K562 (cell line): ENCODE measurements around the gene NQO2. TPM values are rescaled to one million over a fixed set of nuclear protein-coding genes. Genes with fewer than 3 reads are reported as not detected.

Source experiments
- CBFA2T2 ChIP-seq: fragments of 450-650 bp; conservative IDR thresholded peaks from 2 replicates; pipeline ENCODE4 v1.6.1; 2017; ENCODE audit warnings: mild to moderate bottlenecking
- CREM ChIP-seq: IDR thresholded peaks from 2 replicates; pipeline ENCODE4 v1.6.1; 2014; ENCODE audit warnings: antibody characterized with exemption, low read depth
- EP300 ChIP-seq: IDR thresholded peaks from 2 replicates; pipeline ENCODE4 v1.6.1; 2012; ENCODE audit warnings: low read length, improper control_type of control experiment
- FOXK2 ChIP-seq, 2 experiments: fragments of 450-650 bp; IDR thresholded peaks in 1 of 2; conservative IDR thresholded peaks in 1 of 2; 2 replicates each; pipeline ENCODE4 v1.6.1; 2016; ENCODE audit warnings: low read depth in 2 of 2, mild to moderate bottlenecking in 1 of 2
- GATA2 ChIP-seq: sonication (generic); formaldehyde crosslinking; IDR thresholded peaks from 2 replicates; pipeline ENCODE4 v1.4.0; 2020; ENCODE audit warnings: mild to moderate bottlenecking, missing genetic modification reagents
- HEY1 ChIP-seq: fragments of 250-450 bp; sonication (Bioruptor Pico); IDR thresholded peaks from 2 replicates; pipeline ENCODE4 v1.5.0; 2020; ENCODE audit warnings: mild to moderate bottlenecking, moderate library complexity, borderline replicate concordance
- LCOR ChIP-seq: sonication (generic); formaldehyde crosslinking; IDR thresholded peaks from 2 replicates; pipeline ENCODE4 v1.8.0; 2022; ENCODE audit warnings: mild to moderate bottlenecking, missing genetic modification reagents
- MYNN ChIP-seq, 2 experiments: sonication (generic); formaldehyde crosslinking in 1 of 2; IDR thresholded peaks; 2 replicates each; pipeline versions ENCODE4 v1.5.0 to v1.6.1; 2016 to 2020; ENCODE audit warnings: antibody characterized with exemption in 1 of 2, missing genetic modification reagents in 1 of 2
- NR2C1 ChIP-seq, 2 experiments: fragments of 450-650 bp; IDR thresholded peaks; 2 replicates each; pipeline ENCODE4 v1.6.1; 2017; ENCODE audit warnings: mild to moderate bottlenecking in 2 of 2, antibody characterized with exemption in 1 of 2, inconsistent platforms in 1 of 2, missing compliant biosample characterization in 1 of 2, missing genetic modification characterization in 1 of 2
- RBM39 ChIP-seq: fragments of 200-400 bp; formaldehyde crosslinking; optimal IDR thresholded peaks from 2 replicates; pipeline ENCODE3; 2018; ENCODE audit warnings: low read depth, low read length
- SAFB ChIP-seq: fragments of 200-400 bp; formaldehyde crosslinking; IDR thresholded peaks from 2 replicates; pipeline ENCODE4 v1.6.1; 2017; ENCODE audit warnings: low read depth, low read length, borderline replicate concordance
- SMAD1 ChIP-seq: fragments of 150-350 bp; IDR thresholded peaks from 2 replicates; pipeline ENCODE4 v1.6.1; 2014; ENCODE audit warnings: low read length, low read depth; ENCODE audit not compliant: partially characterized antibody
- SMAD3 ChIP-seq: fragments of 450-650 bp; formaldehyde crosslinking; conservative IDR thresholded peaks from 2 replicates; pipeline ENCODE4 v1.4.0; 2020; ENCODE audit warnings: mild to moderate bottlenecking
- SMARCB1 ChIP-seq: IDR thresholded peaks from 2 replicates; pipeline ENCODE4 v1.6.1; 2011; ENCODE audit warnings: improper control_type of control experiment, low read depth; ENCODE audit not compliant: insufficient read length
- SMARCC2 ChIP-seq: fragments of 450-650 bp; IDR thresholded peaks from 2 replicates; pipeline ENCODE4 v1.6.1; 2017; ENCODE audit warnings: antibody characterized with exemption, moderate library complexity, mild to moderate bottlenecking, low read depth
- TAF9B ChIP-seq: fragments of 450-650 bp; IDR thresholded peaks from 2 replicates; pipeline ENCODE4 v1.6.1; 2018; ENCODE audit warnings: mild to moderate bottlenecking; ENCODE audit not compliant: partially characterized antibody
- TARDBP ChIP-seq: fragments of 450-650 bp; IDR thresholded peaks from 2 replicates; pipeline ENCODE4 v1.6.1; 2016
- ZNF3 ChIP-seq: fragments of 250-450 bp; sonication (Bioruptor Pico); IDR thresholded peaks from 2 replicates; pipeline ENCODE4 v1.5.0; 2021; ENCODE audit warnings: mild to moderate bottlenecking, moderate library complexity
- ZNF354B ChIP-seq: fragments of 250-450 bp; sonication (Bioruptor Pico); IDR thresholded peaks from 2 replicates; pipeline ENCODE4 v1.4.0; 2020
- ZNF583 ChIP-seq: fragments of 250-450 bp; sonication (Bioruptor Pico); IDR thresholded peaks from 2 replicates; pipeline ENCODE4 v1.4.0; 2020
- polyA plus RNA-seq, 8 experiments: library from polyadenylated mRNA; depleted of rRNA in 4 of 8; stranded (reverse) in 5 of 8; unstranded in 3 of 8; fragments of >200 nt; fragmentation: Nextera tagmentation in 2 of 8; fragmentation: Illumina TruSeq in 1 of 8; extraction: Ambion mirVana in 2 of 8; extraction: Trizol in 1 of 8; gene quantifications; 2 replicates each; pipeline versions ENCODE4 v1.2.1 to v1.2.3, GENCODE V29; 2011 to 2014; ENCODE audit warnings: inconsistent platforms in 1 of 8, missing spikeins in 1 of 8
- total RNA-seq, 7 experiments: library from RNA; depleted of rRNA in 6 of 7; stranded (reverse); fragments of >200 nt in 6 of 7; fragmentation: Illumina TruSeq in 2 of 7; extraction: Trizol in 2 of 7; gene quantifications; 2 replicates each; pipeline versions ENCODE4 v1.2.1 to v1.2.3, GENCODE V29; 2011 to 2021; ENCODE audit warnings: low replicate concordance in 1 of 7
- TF ChIP-seq, protein P1 (sequence below): fragments of 450-650 bp; IDR thresholded peaks from 2 replicates; pipeline ENCODE4 v1.6.1; 2016; ENCODE audit warnings: low read depth, mild to moderate bottlenecking, moderate library complexity
- TF ChIP-seq, protein P2 (sequence below): fragments of 450-650 bp; IDR thresholded peaks from 2 replicates; pipeline ENCODE4 v1.6.1; 2016; ENCODE audit warnings: mild to moderate bottlenecking
- TF ChIP-seq, protein P3 (sequence below): IDR thresholded peaks from 2 replicates; pipeline ENCODE4 v1.6.1; 2011; ENCODE audit warnings: borderline replicate concordance, low read depth, mild to moderate bottlenecking, moderate library complexity, low read length; ENCODE audit not compliant: insufficient read depth, poor library complexity, severe bottlenecking
- TF ChIP-seq, protein P4 (sequence below): fragments of 450-650 bp; IDR thresholded peaks from 2 replicates; pipeline ENCODE4 v1.6.1; 2016; ENCODE audit warnings: antibody characterized with exemption

Gene NQO2
- total and polyA plus RNA-seq, 9 of the 15 experiments (the other 6 are each of a cell fraction or from before 2014, with no cell fraction given): 54.6 to 214 (median 116) TPM

DNA sequence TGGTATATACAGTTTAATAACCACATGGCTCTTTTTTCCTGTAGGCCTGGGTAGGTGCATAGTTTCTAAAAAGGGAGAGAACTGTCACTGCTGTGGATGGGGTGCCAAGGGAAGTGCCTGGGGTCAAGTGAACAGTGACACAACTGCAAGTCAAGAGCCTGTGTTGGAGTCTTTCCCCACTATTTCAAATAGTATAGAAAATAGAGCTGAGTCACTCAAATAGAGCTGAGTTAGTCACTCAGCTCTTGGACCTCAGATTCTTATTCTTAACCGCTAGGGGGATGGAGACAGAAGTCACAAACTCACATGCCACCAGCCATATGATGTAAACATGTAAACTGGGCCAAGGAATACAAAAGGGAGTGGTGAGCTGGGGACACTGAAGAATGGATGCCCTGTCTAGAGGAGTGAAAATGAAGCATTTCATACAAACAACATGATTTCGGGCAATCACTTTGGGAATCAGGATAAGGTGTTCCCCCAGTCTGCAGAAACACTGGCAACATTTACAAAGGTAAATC, 2.1 kb downstream of the NQO2 start (continued):
- peak; percentile 39 for TF ChIP-seq NR2C1 (IDR thresholded peaks at IDR 0.05)
- TF ChIP-seq NR2C1 (tag; IDR thresholded peaks at IDR 0.05): peak; percentile 81
- peak; percentile 66 for TF ChIP-seq CREM
- TF ChIP-seq SMAD3 (CRISPR knock-in tag): no peak
- TF ChIP-seq, protein P1, sequence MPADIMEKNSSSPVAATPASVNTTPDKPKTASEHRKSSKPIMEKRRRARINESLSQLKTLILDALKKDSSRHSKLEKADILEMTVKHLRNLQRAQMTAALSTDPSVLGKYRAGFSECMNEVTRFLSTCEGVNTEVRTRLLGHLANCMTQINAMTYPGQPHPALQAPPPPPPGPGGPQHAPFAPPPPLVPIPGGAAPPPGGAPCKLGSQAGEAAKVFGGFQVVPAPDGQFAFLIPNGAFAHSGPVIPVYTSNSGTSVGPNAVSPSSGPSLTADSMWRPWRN: peak; percentile 22; the same call in 1 of the 2 replicates
- TF ChIP-seq RBM39: no peak
- no peak for TF ChIP-seq ZNF3 (CRISPR knock-in tag)
- TF ChIP-seq SMARCC2: peak; percentile 89
- TF ChIP-seq SMARCB1: peak; percentile 89
- no peak for TF ChIP-seq HEY1 (CRISPR knock-in tag)
- no peak for TF ChIP-seq ZNF583
- TF ChIP-seq, protein P2, sequence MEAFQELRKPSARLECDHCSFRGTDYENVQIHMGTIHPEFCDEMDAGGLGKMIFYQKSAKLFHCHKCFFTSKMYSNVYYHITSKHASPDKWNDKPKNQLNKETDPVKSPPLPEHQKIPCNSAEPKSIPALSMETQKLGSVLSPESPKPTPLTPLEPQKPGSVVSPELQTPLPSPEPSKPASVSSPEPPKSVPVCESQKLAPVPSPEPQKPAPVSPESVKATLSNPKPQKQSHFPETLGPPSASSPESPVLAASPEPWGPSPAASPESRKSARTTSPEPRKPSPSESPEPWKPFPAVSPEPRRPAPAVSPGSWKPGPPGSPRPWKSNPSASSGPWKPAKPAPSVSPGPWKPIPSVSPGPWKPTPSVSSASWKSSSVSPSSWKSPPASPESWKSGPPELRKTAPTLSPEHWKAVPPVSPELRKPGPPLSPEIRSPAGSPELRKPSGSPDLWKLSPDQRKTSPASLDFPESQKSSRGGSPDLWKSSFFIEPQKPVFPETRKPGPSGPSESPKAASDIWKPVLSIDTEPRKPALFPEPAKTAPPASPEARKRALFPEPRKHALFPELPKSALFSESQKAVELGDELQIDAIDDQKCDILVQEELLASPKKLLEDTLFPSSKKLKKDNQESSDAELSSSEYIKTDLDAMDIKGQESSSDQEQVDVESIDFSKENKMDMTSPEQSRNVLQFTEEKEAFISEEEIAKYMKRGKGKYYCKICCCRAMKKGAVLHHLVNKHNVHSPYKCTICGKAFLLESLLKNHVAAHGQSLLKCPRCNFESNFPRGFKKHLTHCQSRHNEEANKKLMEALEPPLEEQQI: peak; percentile 42; the same call in 1 of the 2 replicates
- no peak for TF ChIP-seq CBFA2T2
- TF ChIP-seq TAF9B: peak; percentile 86
- no peak for TF ChIP-seq SAFB
- peak; percentile 80 for TF ChIP-seq LCOR (CRISPR knock-in tag)
- TF ChIP-seq, protein P3, sequence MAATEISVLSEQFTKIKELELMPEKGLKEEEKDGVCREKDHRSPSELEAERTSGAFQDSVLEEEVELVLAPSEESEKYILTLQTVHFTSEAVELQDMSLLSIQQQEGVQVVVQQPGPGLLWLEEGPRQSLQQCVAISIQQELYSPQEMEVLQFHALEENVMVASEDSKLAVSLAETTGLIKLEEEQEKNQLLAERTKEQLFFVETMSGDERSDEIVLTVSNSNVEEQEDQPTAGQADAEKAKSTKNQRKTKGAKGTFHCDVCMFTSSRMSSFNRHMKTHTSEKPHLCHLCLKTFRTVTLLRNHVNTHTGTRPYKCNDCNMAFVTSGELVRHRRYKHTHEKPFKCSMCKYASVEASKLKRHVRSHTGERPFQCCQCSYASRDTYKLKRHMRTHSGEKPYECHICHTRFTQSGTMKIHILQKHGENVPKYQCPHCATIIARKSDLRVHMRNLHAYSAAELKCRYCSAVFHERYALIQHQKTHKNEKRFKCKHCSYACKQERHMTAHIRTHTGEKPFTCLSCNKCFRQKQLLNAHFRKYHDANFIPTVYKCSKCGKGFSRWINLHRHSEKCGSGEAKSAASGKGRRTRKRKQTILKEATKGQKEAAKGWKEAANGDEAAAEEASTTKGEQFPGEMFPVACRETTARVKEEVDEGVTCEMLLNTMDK: peak; percentile 81
- TF ChIP-seq, protein P4, sequence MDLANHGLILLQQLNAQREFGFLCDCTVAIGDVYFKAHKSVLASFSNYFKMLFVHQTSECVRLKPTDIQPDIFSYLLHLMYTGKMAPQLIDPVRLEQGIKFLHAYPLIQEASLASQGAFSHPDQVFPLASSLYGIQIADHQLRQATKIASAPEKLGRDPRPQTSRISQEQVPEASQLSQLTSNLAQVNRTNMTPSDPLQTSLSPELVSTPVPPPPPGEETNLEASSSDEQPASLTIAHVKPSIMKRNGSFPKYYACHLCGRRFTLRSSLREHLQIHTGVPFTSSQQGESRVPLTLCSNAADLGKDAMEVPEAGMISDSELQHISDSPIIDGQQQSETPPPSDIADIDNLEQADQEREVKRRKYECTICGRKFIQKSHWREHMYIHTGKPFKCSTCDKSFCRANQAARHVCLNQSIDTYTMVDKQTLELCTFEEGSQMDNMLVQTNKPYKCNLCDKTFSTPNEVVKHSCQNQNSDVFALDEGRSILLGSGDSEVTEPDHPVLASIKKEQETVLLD: peak; percentile 30; the same call in 1 of the 2 replicates
- TF ChIP-seq TARDBP: no peak
- TF ChIP-seq EP300: peak; percentile 87
- TF ChIP-seq ZNF354B: 0 out of 2 replicates have a peak, but pooled peaks have one; percentile 16
- TF ChIP-seq GATA2 (CRISPR knock-in tag): no peak
- TF ChIP-seq MYNN (IDR thresholded peaks at IDR 0.05): 0 out of 2 replicates have a peak, but pooled peaks have one; percentile 57
- no peak for TF ChIP-seq MYNN (CRISPR knock-in tag; IDR thresholded peaks at IDR 0.05)
- peak; percentile 99 to 100 for TF ChIP-seq FOXK2 (conservative IDR thresholded peaks at IDR 0.05 in 1 of 2, IDR thresholded peaks at IDR 0.05 in 1 of 2; ENCODE audit: low read depth in 2 of 2)
- TF ChIP-seq SMAD1: no peak
